ENCODE measurements around the gene RABGGTA. TPM values are rescaled to one million over a fixed set of nuclear protein-coding genes. Genes with fewer than 3 reads are reported as not detected.
A peak's percentile ranks its signal among the peaks of the same experiment; 100 is the strongest.

Gene RABGGTA
- total and polyA plus RNA-seq, 10 of the 15 experiments (the other 5 are each of a cell fraction or from before 2014, with no cell fraction given), result 19.1 to 75.6 (median 46.9) TPM

DNA sequence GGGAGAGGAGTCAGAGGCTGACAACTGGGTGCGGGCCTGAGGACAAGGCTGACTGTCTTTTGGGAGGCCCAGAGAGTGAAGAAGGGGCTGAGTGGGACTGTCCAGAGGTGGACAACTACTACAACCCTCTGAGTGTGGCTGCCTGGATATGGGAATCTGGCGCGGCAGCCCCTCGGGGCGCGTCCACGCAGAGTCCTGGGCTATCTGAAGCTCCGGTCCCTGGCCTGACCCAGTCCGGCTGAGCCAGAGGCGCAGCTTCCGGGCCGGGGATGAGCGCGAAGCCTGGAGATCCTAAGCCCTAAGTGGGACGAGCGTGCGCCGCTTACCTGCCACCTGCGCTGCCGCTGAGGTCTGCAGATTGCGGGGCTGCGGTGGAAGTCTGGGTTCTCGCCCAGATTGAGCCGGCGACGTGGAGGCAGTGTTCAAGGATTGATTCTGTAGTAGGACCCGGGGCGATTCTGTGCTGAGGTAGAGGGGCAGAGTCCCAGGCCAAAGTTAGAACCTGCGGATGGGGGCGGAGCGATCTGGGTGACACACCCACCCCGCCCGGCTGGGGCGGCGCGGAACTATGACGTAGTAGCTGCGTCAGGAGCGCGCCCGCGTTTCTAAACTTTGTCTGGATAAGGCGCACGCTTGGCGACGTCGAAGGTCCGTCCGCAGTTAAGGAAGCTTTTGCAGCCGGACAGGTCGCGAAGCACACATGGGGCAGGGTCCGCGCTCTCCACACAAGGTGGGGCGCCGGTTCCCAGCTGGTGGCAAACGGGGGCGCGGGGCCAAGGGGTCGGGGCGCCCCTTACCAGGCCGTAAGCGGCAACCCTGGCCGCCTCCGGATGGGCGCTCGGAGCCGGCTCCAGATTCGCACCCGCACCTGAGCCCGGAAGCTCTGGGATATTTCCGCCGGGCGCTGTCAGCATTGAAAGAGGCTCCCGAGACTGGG is 28.1 kb upstream of the RABGGTA start, which contains the start of the genes DHRS1 and NOP9 (continued):
- 0 out of 2 replicates have a peak, but pooled peaks have one; percentile 34 for TF ChIP-seq TCF12 (IDR thresholded peaks at IDR 0.05; ENCODE audit: low read depth, low read length)
- no peak for TF ChIP-seq EP300 (IDR thresholded peaks at IDR 0.05; ENCODE audit: borderline replicate concordance in 1 of 2, control insufficient read depth in 1 of 2, low read depth in 2 of 2, low read length in 2 of 2)
- no peak for TF ChIP-seq STAT1 (conservative IDR thresholded peaks at IDR 0.05)
- no peak for TF ChIP-seq NFXL1 (IDR thresholded peaks at IDR 0.05; ENCODE audit: borderline replicate concordance)
- TF ChIP-seq TAF1 (IDR thresholded peaks at IDR 0.05; ENCODE audit: borderline replicate concordance, low read depth, low read length), result peak; percentile 79; the same call in 1 of the 2 replicates
- TF ChIP-seq, protein P1, sequence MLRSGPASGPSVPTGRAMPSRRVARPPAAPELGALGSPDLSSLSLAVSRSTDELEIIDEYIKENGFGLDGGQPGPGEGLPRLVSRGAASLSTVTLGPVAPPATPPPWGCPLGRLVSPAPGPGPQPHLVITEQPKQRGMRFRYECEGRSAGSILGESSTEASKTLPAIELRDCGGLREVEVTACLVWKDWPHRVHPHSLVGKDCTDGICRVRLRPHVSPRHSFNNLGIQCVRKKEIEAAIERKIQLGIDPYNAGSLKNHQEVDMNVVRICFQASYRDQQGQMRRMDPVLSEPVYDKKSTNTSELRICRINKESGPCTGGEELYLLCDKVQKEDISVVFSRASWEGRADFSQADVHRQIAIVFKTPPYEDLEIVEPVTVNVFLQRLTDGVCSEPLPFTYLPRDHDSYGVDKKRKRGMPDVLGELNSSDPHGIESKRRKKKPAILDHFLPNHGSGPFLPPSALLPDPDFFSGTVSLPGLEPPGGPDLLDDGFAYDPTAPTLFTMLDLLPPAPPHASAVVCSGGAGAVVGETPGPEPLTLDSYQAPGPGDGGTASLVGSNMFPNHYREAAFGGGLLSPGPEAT (IDR thresholded peaks at IDR 0.05; ENCODE audit: low read depth), result peak; percentile 68
- TF ChIP-seq ATF7 (IDR thresholded peaks at IDR 0.05; ENCODE audit: low read depth), result peak; percentile 81
- no peak for TF ChIP-seq HDAC6 (IDR thresholded peaks at IDR 0.05; ENCODE audit: unreplicated experiment)
- TF ChIP-seq, protein P2, sequence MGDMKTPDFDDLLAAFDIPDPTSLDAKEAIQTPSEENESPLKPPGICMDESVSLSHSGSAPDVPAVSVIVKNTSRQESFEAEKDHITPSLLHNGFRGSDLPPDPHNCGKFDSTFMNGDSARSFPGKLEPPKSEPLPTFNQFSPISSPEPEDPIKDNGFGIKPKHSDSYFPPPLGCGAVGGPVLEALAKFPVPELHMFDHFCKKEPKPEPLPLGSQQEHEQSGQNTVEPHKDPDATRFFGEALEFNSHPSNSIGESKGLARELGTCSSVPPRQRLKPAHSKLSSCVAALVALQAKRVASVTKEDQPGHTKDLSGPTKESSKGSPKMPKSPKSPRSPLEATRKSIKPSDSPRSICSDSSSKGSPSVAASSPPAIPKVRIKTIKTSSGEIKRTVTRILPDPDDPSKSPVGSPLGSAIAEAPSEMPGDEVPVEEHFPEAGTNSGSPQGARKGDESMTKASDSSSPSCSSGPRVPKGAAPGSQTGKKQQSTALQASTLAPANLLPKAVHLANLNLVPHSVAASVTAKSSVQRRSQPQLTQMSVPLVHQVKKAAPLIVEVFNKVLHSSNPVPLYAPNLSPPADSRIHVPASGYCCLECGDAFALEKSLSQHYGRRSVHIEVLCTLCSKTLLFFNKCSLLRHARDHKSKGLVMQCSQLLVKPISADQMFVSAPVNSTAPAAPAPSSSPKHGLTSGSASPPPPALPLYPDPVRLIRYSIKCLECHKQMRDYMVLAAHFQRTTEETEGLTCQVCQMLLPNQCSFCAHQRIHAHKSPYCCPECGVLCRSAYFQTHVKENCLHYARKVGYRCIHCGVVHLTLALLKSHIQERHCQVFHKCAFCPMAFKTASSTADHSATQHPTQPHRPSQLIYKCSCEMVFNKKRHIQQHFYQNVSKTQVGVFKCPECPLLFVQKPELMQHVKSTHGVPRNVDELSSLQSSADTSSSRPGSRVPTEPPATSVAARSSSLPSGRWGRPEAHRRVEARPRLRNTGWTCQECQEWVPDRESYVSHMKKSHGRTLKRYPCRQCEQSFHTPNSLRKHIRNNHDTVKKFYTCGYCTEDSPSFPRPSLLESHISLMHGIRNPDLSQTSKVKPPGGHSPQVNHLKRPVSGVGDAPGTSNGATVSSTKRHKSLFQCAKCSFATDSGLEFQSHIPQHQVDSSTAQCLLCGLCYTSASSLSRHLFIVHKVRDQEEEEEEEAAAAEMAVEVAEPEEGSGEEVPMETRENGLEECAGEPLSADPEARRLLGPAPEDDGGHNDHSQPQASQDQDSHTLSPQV (IDR thresholded peaks at IDR 0.05), result no peak
- peak; percentile 55 for TF ChIP-seq FOXK2 (IDR thresholded peaks at IDR 0.05)
- peak; percentile 46; the same call in 1 of the 2 replicates for TF ChIP-seq POLR2AphosphoS2 (IDR thresholded peaks at IDR 0.05; ENCODE audit: low read depth, low read length)
- TF ChIP-seq ESRRA (IDR thresholded peaks at IDR 0.05; ENCODE audit: low read length), result 0 out of 2 replicates have a peak, but pooled peaks have one; percentile 50
- TF ChIP-seq HCFC1 (IDR thresholded peaks at IDR 0.05; ENCODE audit: low read length), result peak; percentile 78
- no peak for TF ChIP-seq SREBF1 (IDR thresholded peaks at IDR 0.05; ENCODE audit: low read length)
- TF ChIP-seq TARDBP (IDR thresholded peaks at IDR 0.05; ENCODE audit: borderline replicate concordance), result 0 out of 2 replicates have a peak, but pooled peaks have one; percentile 56
- no peak for TF ChIP-seq WRNIP1 (IDR thresholded peaks at IDR 0.05; ENCODE audit: borderline replicate concordance, low read depth, low read length)
- TF ChIP-seq RAD51 (IDR thresholded peaks at IDR 0.05), result no peak

Data from GM12878 (cell line).